ENCODE results near the gene WDR59.
"Not testable (repeated sequence)": the region's sequence is repeated elsewhere in the genome, so short reads cannot be mapped to it uniquely, and the experiment has no call there.

Gene WDR59

GRCh38 chr16:74868501-74868900 lies 116.4 kb downstream of the WDR59 start:
- peak overlapping the region; percentile 69 to 97 for H3K27ac Mint-ChIP-seq
- ATAC-seq (replicated peaks) (peak; percentile 96), DNase-seq (peak in 1 of 3 experiments; percentile 3)
- peaks cover 9 to 13% of the 10 kb centered on the region in 2 donors for H3K4me1 Mint-ChIP-seq (ENCODE audit: low read depth in 2 of 2)
- peaks cover 19% of the 10 kb centered on the region for H3K36me3 Mint-ChIP-seq (ENCODE audit: insufficient read depth)
- no peaks in the 10 kb centered on the region for H3K27me3 Mint-ChIP-seq
- no peaks in the 10 kb centered on the region for H3K9me3 Mint-ChIP-seq
- peak overlapping the region in 1 of 2 donors; percentile 54 for H3K4me3 Mint-ChIP-seq

GRCh38 chr16:74868035-74868434 lies 116.9 kb downstream of the WDR59 start:
- H3K9me3 Mint-ChIP-seq: no peaks in the 10 kb centered on the region
- H3K4me3 Mint-ChIP-seq: peak overlapping the region in 1 of 2 donors; percentile 54
- DNase-seq (no peak), ATAC-seq (replicated peaks) (no peak)
- no peaks in the 10 kb centered on the region for H3K27me3 Mint-ChIP-seq
- H3K36me3 Mint-ChIP-seq (ENCODE audit: insufficient read depth): peaks cover 16% of the 10 kb centered on the region
- peak overlapping the region in 1 of 2 donors; percentile 97 for H3K27ac Mint-ChIP-seq
- H3K4me1 Mint-ChIP-seq (ENCODE audit: low read depth in 2 of 2): peaks cover 9 to 13% of the 10 kb centered on the region in 2 donors

GRCh38 chr16:74867281-74867849 lies 117.6 kb downstream of the WDR59 start:
- Mint-ChIP-seq H3K4me1 (ENCODE audit: low read depth in 2 of 2) (peaks cover 9 to 13% of the 10 kb centered on the region in 2 donors), H3K27me3 (no peaks in the 10 kb centered on the region), H3K27ac (peak overlapping the region in 1 of 2 donors; percentile 97), H3K36me3 (ENCODE audit: insufficient read depth) (peaks cover 14% of the 10 kb centered on the region), H3K4me3 (no peak overlapping the region), H3K9me3 (no peaks in the 10 kb centered on the region)
- DNase-seq (no peak), ATAC-seq (replicated peaks) (no peak)

- ATAC-seq (replicated peaks): no peak
- H3K27ac Mint-ChIP-seq: peak overlapping the region in 1 of 2 donors; percentile 51
Observed at GRCh38 chr16:74865922-74866598, 118.9 kb downstream of the WDR59 start.

GRCh38 chr16:74862743-74863244 lies 122.1 kb downstream of the WDR59 start:
- Mint-ChIP-seq H3K27me3 (no peaks in the 10 kb centered on the region), H3K4me3 (no peak overlapping the region), H3K36me3 (ENCODE audit: insufficient read depth) (peaks cover 6% of the 10 kb centered on the region), H3K4me1 (ENCODE audit: low read depth in 2 of 2) (peaks cover under 1 to 3% of the 10 kb centered on the region in 2 donors), H3K27ac (peak overlapping the region in 1 of 2 donors; percentile 35), H3K9me3 (no peaks in the 10 kb centered on the region)
- DNase-seq: peak in 1 of 3 experiments; percentile 3
- peak; percentile 51 for ATAC-seq (replicated peaks)

More at GRCh38 chr16:74865922-74866598, 118.9 kb downstream of the WDR59 start:
- no peaks in the 10 kb centered on the region for H3K27me3 Mint-ChIP-seq
- peaks cover 6% of the 10 kb centered on the region for H3K36me3 Mint-ChIP-seq (ENCODE audit: insufficient read depth)
- H3K4me1 Mint-ChIP-seq (ENCODE audit: low read depth in 2 of 2): peaks cover 9 to 13% of the 10 kb centered on the region in 2 donors
- DNase-seq: no peak
- no peak overlapping the region for H3K4me3 Mint-ChIP-seq
- H3K9me3 Mint-ChIP-seq: no peaks in the 10 kb centered on the region

GRCh38 chr16:74852500-74852875 lies 132.4 kb downstream of the WDR59 start:
- no peaks in the 10 kb centered on the region for H3K36me3 Mint-ChIP-seq (ENCODE audit: insufficient read depth)
- no peaks in the 10 kb centered on the region for H3K9me3 Mint-ChIP-seq
- H3K27ac Mint-ChIP-seq: no peak overlapping the region
- DNase-seq (no peak), ATAC-seq (replicated peaks) (no peak)
- H3K4me1 Mint-ChIP-seq (ENCODE audit: low read depth in 2 of 2): no peaks in the 10 kb centered on the region
- H3K4me3 Mint-ChIP-seq: no peak overlapping the region
- H3K27me3 Mint-ChIP-seq: no peaks in the 10 kb centered on the region

GRCh38 chr16:74850027-74850426 lies 134.9 kb downstream of the WDR59 start:
- Mint-ChIP-seq H3K4me3 (no peak overlapping the region), H3K36me3 (ENCODE audit: insufficient read depth) (no peaks in the 10 kb centered on the region), H3K27ac (no peak overlapping the region), H3K4me1 (ENCODE audit: low read depth in 2 of 2) (no peaks in the 10 kb centered on the region), H3K27me3 (no peaks in the 10 kb centered on the region), H3K9me3 (no peaks in the 10 kb centered on the region)
- ATAC-seq (replicated peaks) (no peak), DNase-seq (no peak)

GRCh38 chr16:74847202-74847601 lies 137.7 kb downstream of the WDR59 start:
- H3K4me3 Mint-ChIP-seq: no peak overlapping the region
- H3K4me1 Mint-ChIP-seq (ENCODE audit: low read depth in 2 of 2): no peaks in the 10 kb centered on the region
- DNase-seq (no peak), ATAC-seq (replicated peaks) (no peak)
- H3K27me3 Mint-ChIP-seq: peaks cover 0 to 5% of the 10 kb centered on the region in 2 donors
- H3K27ac Mint-ChIP-seq: no peak overlapping the region
- H3K36me3 Mint-ChIP-seq (ENCODE audit: insufficient read depth): no peaks in the 10 kb centered on the region
- H3K9me3 Mint-ChIP-seq: no peaks in the 10 kb centered on the region

GRCh38 chr16:74846714-74847113 lies 138.2 kb downstream of the WDR59 start:
- no peak for ATAC-seq (replicated peaks)
- Mint-ChIP-seq H3K9me3 (no peaks in the 10 kb centered on the region), H3K27me3 (peaks cover 0 to 5% of the 10 kb centered on the region in 2 donors), H3K4me3 (no peak overlapping the region), H3K4me1 (ENCODE audit: low read depth in 2 of 2) (no peaks in the 10 kb centered on the region), H3K27ac (no peak overlapping the region), H3K36me3 (ENCODE audit: insufficient read depth) (no peaks in the 10 kb centered on the region)
- DNase-seq: no peak

- Mint-ChIP-seq H3K9me3 (no peaks in the 10 kb centered on the region), H3K27ac (no peak overlapping the region), H3K36me3 (ENCODE audit: insufficient read depth) (no peaks in the 10 kb centered on the region), H3K4me3 (no peak overlapping the region), H3K27me3 (peaks cover 0 to 21% of the 10 kb centered on the region in 2 donors), H3K4me1 (ENCODE audit: low read depth in 2 of 2) (no peaks in the 10 kb centered on the region)
- ATAC-seq (replicated peaks): no peak
- DNase-seq: no peak
Observed at GRCh38 chr16:74844041-74844980, 140.6 kb downstream of the WDR59 start.

GRCh38 chr16:74843381-74844035 lies 141.4 kb downstream of the WDR59 start:
- not testable (repeated sequence) for H3K27ac Mint-ChIP-seq; H3K4me1 Mint-ChIP-seq (ENCODE audit: low read depth in 2 of 2); DNase-seq; H3K4me3 Mint-ChIP-seq; H3K36me3 Mint-ChIP-seq (ENCODE audit: insufficient read depth); H3K9me3 Mint-ChIP-seq; ATAC-seq (replicated peaks)
- peaks cover 0 to 21% of the 10 kb centered on the region in 2 donors for H3K27me3 Mint-ChIP-seq

- H3K9me3 Mint-ChIP-seq: no peaks in the 10 kb centered on the region
- no peaks in the 10 kb centered on the region for H3K36me3 Mint-ChIP-seq (ENCODE audit: insufficient read depth)
Observed at GRCh38 chr16:74842413-74842812, 142.5 kb downstream of the WDR59 start.

GRCh38 chr16:74841904-74842303 lies 143.0 kb downstream of the WDR59 start:
- Mint-ChIP-seq H3K9me3 (no peaks in the 10 kb centered on the region), H3K27ac (no peak overlapping the region), H3K4me3 (no peak overlapping the region), H3K4me1 (ENCODE audit: low read depth in 2 of 2) (no peaks in the 10 kb centered on the region), H3K27me3 (peaks cover 0 to 25% of the 10 kb centered on the region in 2 donors), H3K36me3 (ENCODE audit: insufficient read depth) (no peaks in the 10 kb centered on the region)
- no peak for DNase-seq
- no peak for ATAC-seq (replicated peaks)

More at GRCh38 chr16:74842413-74842812, 142.5 kb downstream of the WDR59 start:
- Mint-ChIP-seq H3K27me3 (peaks cover 0 to 25% of the 10 kb centered on the region in 2 donors), H3K27ac (no peak overlapping the region), H3K4me3 (no peak overlapping the region), H3K4me1 (ENCODE audit: low read depth in 2 of 2) (no peaks in the 10 kb centered on the region)
- ATAC-seq (replicated peaks) (no peak), DNase-seq (no peak)

Data from effector memory CD8-positive, alpha-beta T cell (primary cell).